H1 (cell line): Measurements from ENCODE around the gene TNS1. TPM values are rescaled to one million over a fixed set of nuclear protein-coding genes. Genes with fewer than 3 reads are reported as not detected.

Source experiments
- ASH2L ChIP-seq: fragments of 200-600, 300-600 bp; sonication (generic); IDR thresholded peaks from one replicate; pipeline ENCODE4 v1.7.1; 2017; ENCODE audit warnings: low read length
- CBX8 ChIP-seq: fragments of 300-800, 300-1000 bp; sonication (generic); IDR thresholded peaks from 2 replicates; pipeline ENCODE4 v1.7.1; 2016; ENCODE audit warnings: low read depth, low read length, borderline replicate concordance
- CHD7 ChIP-seq: fragments of 300-600 bp; sonication (generic); IDR thresholded peaks from 2 replicates; pipeline ENCODE4 v1.7.1; 2012; ENCODE audit warnings: low read length, moderate library complexity, mild to moderate bottlenecking, inconsistent platforms; ENCODE audit not compliant: insufficient replicate concordance
- GABPA ChIP-seq: IDR thresholded peaks from 2 replicates; pipeline ENCODE4 v1.6.1; 2011; ENCODE audit warnings: mild to moderate bottlenecking, low read length, moderate library complexity, borderline replicate concordance; ENCODE audit not compliant: insufficient read depth
- GTF2F1 ChIP-seq: IDR thresholded peaks from 2 replicates; pipeline ENCODE4 v1.6.1; 2012; ENCODE audit warnings: low read depth, low read length, improper control_type of control experiment, borderline replicate concordance
- JUN ChIP-seq: IDR thresholded peaks from 2 replicates; pipeline ENCODE4 v1.6.1; 2011; ENCODE audit warnings: low read depth, mild to moderate bottlenecking, improper control_type of control experiment, low read length
- KDM4A ChIP-seq: IDR thresholded peaks from one replicate; pipeline ENCODE4 v1.7.1; 2012; ENCODE audit warnings: low read depth, mild to moderate bottlenecking, moderate library complexity, low read length, inconsistent platforms; ENCODE audit not compliant: severe bottlenecking
- PHF8 ChIP-seq: fragments of 200-600 bp; sonication (generic); conservative IDR thresholded peaks from 2 replicates; pipeline ENCODE4 v1.7.1; 2012; ENCODE audit warnings: low read depth, mild to moderate bottlenecking, inconsistent platforms, low read length, moderate library complexity
- RNF2 ChIP-seq: fragments of 200-900, 300-1000 bp; sonication (generic); IDR thresholded peaks from 2 replicates; pipeline ENCODE4 v1.7.1; 2016; ENCODE audit warnings: borderline replicate concordance, low read depth, mild to moderate bottlenecking, antibody characterized with exemption, low read length; ENCODE audit not compliant: poor library complexity, severe bottlenecking; ENCODE audit errors: missing control alignments
- SIRT6 ChIP-seq: IDR thresholded peaks from one replicate; pipeline ENCODE4 v1.7.1; 2012; ENCODE audit warnings: low read length, inconsistent platforms
- SRF ChIP-seq: IDR thresholded peaks from 2 replicates; pipeline ENCODE4 v1.6.1; 2011; ENCODE audit warnings: mild to moderate bottlenecking, low read depth, low read length, moderate library complexity
- TBP ChIP-seq: IDR thresholded peaks from 2 replicates; pipeline ENCODE4 v1.6.1; 2011; ENCODE audit warnings: low read depth, low read length, improper control_type of control experiment
- polyA plus RNA-seq, 7 experiments: library from polyadenylated mRNA; depleted of rRNA in 3 of 7; stranded (reverse) in 5 of 7; unstranded in 2 of 7; fragments of >200 nt in 5 of 7; fragments of 200-250 nt in 2 of 7; gene quantifications; 1 replicate in 5 of 7; 2 replicates in 1 of 7; 4 replicates in 1 of 7; pipeline versions ENCODE4 v1.2.1 to v1.2.3, GENCODE V29; 2011 to 2013; ENCODE audit warnings: missing spikeins in 2 of 7, mixed read lengths in 2 of 7
- total RNA-seq: library from RNA; stranded (reverse); fragmentation: NEBNext Ultra II Directional; extraction: Animal tissue kit (Norgen Biotek cat#: 25700); gene quantifications from 2 replicates; pipeline ENCODE4 v1.2.1, GENCODE V29; 2021

TNS1 gene
- total and polyA plus RNA-seq, 2 of the 8 experiments (the other 6 are each of a cell fraction or from before 2014, with no cell fraction given): 1.5 to 5.1 TPM

DNA sequence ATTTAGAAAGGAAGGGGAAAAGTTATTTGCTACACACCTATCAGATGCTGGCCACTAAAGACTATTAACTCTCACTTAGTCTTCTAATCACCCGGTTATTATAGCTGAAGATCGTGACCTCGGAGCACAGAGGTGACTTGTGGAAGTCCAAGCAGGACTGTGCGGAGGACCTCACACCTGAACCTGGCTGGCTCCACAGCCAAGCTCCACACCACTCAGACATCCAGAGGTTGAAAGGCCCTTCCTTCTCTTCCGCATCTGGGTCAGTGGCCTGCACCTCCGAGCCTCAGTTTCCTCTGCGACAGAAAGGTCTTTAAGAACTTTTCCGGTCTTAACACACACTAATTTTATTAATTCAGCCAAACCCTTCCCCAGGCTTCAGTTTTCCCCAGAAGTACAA lies 57.9 kb downstream of the TNS1 start (continued):
- TF ChIP-seq CHD7 (no peak), TBP (no peak), JUN (no peak), CBX8 (no peak), RNF2 (no peak), GABPA (no peak), GTF2F1 (no peak), SIRT6 (no peak), ASH2L (no peak), SRF (no peak), KDM4A (no peak), PHF8 (no peak)
